NCI-H2029 (cell line): Measurements from ENCODE around the gene GGCX.
"Not testable (repeated sequence)": the region's sequence is repeated elsewhere in the genome, so short reads cannot be mapped to it uniquely, and the experiment has no call there.

Source experiments
- DNase-seq: peaks from one replicate; lab custom pipeline; 2025; lab: John Stamatoyannopoulos, UW

Gene GGCX

DNA sequence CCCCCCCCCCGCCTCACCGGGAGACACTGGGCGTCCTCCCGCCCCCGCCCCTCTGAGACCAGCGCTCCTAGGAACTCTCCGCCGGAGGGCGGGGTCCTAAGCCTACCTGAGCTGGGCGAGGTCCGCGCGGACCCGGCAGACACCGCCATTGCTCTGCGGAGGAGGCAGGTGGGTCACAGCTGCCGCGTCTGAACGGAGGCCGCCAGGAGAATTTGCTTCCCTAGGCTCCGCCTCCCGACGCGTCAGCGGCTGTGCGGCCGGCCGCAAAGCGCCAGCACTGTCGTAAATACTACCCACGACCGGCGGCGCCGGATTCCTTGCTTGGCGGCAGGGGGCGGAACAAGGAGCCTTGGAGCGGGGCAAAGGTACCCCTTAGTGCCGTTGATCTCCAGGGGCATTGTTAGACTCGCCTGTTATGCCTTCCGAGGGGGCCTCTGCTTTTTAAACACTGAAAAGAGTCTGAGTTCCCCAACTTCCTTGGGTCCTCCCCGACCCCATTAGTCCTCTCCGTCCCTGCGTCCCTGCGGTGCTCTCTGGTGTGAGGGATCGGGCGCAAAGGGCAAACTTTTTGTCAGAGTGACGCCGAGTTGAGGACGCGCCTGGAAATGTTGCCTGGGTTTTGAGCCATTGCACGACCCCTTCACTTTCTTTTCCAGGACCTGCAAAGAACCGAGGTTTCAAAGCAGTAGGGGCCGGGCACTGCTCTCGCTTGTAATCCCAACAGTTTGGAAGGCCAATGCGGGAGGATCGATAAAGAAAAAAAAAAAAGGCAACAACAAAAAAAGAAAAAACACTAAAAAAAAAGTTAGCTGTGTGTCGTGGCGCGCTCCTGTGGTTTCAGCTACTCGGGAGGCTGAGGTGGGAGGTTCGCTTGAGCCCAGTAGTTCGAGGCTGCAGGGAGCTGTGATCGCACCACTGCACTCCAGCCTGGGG is at the start of gene GGCX:
Gene GGCX (minus strand): TSS at position 214 of the 933 bp plus-strand sequence. CDS start 65 bp downstream, at position 149.
- peak; percentile 87 for DNase-seq

DNA sequence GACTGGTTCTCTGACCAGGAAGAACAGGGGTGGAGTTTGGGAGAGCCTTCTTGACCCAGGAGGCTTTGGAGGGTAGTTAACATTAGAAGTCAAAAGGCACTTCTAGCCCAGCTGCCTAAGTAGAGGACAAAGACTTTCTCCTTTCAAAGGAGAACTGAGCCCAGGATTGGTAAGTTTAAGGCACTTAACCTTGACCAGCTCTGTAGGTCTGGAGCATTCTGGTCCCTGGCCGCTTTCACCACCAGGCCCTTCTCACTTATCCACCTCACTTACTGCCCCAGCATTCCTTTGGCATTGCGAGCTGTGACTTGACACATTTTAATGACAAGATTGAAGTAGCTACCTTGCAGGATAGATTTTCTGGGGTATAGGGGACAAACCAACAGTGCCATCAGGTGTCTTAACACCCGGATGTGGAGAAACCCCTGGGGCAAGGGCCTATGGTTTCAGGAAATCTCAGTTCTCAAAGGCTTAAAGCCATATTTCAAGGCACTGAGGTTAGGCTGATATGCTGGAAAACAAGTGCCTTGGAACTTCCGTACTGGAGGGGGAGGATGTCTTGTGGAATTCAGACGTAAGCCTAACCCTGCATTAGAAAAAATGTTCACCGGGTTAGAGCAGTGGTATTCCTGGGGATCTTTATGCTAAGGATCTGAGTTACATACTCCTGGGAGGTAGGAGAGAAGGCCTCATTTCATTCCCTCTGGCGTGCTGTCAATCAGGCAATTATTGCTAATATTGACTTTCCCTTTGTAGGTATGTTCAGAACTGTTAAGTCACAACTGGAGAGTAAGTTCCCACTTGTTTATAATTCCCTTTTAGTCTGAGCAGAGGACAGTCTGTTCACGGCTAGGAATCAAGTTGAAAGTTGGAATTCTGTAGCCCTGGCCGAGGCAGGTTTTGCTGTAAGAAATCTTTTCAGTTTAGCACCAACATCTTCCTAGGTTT is 46.2 kb upstream of the GGCX start:
- no peak for DNase-seq

- DNase-seq, result no peak
These were observed 44.8 kb upstream of the GGCX start for GRCh38 chr2:85606116-85606455.

- DNase-seq, result no peak
These were observed 44.3 kb upstream of the GGCX start for GRCh38 chr2:85605406-85606115.

DNA sequence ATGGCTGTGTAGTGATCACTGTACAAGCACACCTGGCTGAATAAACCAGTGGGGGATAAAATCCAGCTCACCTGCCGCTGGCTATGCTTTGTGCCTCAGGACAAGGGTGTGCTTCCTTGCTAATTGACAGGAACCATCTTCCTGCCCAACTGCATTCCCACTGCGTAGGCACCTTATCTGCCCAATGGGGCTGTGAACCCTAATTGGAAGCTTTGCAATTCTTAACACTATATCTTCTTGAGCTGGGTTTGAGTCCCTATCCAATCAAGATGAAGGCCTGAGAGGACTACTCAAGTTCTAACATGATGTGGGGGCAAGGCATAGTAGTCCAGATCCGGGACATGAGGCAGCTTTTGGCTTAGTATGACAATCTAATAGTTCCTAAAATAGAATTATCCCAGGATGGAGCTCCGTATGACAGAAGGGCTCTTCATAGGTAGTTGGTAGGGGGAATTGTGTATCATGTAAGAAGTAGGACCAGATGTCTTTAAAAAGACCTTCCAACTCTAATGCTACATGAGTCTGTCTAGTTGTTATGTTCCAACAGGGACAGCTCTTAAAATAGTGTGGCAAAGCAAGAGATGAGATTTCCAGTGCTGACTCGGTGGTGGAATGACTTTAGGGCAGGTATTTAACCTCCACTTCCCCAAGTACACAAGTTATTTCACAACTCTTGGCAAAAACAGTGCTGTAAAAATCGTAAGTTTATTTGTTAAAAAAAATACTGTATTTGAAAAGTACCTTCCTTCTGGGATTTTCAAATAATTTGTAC is 43.5 kb upstream of the GGCX start:
- no peak for DNase-seq

DNA sequence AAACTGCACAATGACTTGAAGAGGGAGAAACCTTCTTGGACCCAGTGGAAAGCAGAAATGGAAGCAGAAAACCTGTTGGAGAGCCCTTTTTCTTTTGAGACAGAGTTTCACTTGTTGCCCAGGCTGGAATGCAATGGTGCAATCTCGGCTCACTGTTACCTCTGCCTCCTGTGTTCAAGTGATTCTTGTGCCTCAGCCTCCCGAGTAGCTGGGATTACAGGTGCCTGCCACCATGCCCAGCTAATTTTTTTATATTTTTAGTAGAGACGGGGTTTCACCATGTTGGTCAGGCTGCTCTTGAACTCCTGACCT is 42.8 kb upstream of the GGCX start:
- DNase-seq, result not testable (repeated sequence)

- DNase-seq, result peak; percentile 57
These were observed 41.4 kb upstream of the GGCX start, which contains the start of gene TMEM150A for GRCh38 chr2:85602476-85603234. Gene TMEM150A (minus strand): TSS chr2:85602698. CDS start chr2:85601948, 750 bp downstream.

- no peak for DNase-seq
These were observed 40.6 kb upstream of the GGCX start for GRCh38 chr2:85601771-85602475.

GRCh38 chr2:85600951-85601770 is 39.9 kb upstream of the GGCX start:
- DNase-seq, result no peak

GRCh38 chr2:85600235-85600575 is 38.9 kb upstream of the GGCX start:
- DNase-seq, result no peak

DNA sequence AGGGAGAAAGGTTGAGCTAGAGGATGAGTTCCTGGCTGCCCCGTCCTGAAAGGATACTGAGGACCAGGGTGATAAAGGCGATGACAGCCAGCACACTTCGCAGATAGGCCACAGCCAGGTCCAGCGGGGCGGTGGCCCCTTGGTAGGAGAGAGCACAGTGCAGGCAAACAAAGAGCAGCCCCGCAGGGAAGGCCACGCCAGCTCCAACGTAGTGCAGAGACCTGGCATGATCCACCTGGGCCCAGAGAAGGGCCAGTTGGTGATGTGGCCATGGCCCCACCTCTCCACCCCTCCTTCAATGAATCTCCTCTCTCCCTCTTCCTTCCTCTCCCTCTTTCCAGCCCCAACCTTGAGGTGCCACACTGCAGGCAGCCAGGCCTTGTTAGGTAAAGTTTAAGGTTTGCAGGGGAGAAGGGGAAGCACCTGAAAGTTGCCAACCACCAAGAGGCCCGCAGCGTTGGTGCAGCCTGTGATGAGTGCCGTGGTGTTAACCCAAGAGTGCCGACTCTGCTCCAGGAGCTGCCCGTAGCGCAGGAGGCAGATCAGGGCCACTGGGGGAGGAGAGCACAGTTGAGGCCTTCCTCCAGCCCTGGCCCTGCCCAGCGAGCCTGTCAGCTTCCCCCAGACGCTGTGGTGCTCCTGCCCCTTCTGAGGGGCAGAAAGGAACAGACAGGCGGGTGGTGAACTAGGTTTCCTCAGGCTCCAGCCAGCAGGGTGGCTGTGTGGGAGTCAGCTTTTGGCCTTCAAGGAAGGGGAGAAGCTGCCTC is 38.4 kb upstream of the GGCX start:
- DNase-seq, result no peak

DNA sequence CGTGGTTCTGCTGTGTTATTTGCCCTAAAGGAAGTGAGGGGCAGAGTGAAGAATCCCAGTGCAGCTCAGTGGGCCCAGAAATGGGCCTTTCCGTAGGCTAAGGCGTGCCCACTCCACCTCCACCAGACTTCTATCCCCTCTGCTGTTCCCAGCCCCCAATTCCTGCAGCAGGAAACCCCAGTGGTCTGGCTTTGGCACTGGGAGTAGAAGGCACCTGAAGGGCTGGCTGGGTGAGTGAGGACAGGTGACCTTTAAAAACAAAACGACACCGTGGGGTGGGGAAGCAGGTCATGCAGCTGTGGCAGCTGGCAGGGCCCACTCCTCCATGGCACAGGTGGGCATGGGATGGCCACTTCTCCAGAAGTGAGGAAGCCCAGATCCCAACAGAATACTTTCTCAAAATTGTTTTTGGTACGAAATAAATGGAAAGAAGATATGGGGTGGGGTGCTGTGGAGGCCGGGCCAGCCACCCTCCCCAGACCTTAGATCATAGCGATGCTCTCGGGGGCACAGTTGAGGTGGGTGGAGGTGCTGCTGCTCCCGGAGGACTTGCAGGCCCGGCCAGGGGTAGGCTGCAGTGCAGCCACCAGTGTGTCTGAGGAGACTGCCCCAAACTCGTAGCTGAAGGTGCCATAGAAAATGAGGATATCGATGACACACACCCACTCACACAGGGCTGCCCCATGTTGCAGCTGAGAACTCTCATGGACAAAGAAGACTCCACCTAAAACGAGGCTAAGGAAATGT is 37.5 kb upstream of the GGCX start:
- no peak for DNase-seq

DNA sequence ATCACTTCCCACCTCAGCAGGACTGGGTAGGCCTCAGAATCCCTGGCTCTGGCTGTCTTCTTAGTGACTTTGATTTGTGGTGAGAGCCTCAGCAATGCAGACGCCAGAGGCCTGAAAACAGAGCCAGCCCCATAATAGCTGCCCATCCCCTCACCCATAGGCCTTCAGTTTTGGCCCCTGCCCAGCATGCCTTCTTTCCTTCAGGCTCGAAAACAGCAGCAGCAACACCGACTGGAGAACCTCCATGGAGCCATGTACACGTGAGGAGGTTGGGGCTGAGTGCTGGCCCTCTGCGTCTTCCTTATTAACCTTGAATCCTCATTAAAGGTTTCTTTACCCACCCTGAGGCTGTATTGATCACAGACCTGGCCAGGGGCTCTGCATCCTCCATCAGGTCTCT is 35.9 kb upstream of the GGCX start:
- DNase-seq, result no peak

GRCh38 chr2:85596486-85597143 is 35.3 kb upstream of the GGCX start:
- no peak for DNase-seq

DNA sequence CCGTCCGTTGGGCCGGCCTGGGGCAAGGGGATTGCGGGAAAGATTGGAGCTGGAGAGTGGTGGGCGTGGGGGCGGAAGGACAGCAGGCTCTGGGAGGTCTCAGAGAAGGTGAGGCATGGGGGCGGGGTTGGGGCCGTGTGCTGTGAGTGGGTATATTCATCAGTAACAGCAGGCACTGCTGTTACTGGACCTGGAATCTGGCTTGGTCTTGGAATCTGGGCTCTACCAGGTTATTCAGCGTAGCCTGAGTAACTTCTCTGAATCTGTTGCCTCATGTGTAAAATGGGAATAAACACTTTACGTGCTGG is 34.7 kb upstream of the GGCX start:
- DNase-seq, result no peak

- DNase-seq, result peak; percentile 96
These were observed 34.2 kb upstream of the GGCX start, which contains the start of gene RNF181 for GRCh38 chr2:85595301-85596025. Gene RNF181 (plus strand): TSS chr2:85595745. CDS start chr2:85595764, 19 bp downstream.
